Activated CD4-positive, alpha-beta T cell treated with anti-CD3 and anti-CD28 coated beads, Interleukin-2, amount 10 ng/mL, durations not matched to agents 7 days and 5 days (primary cell): ENCODE measurements around the gene DCTPP1. TPM values are rescaled to one million over a fixed set of nuclear protein-coding genes. Genes with fewer than 3 reads are reported as not detected.

Experiments used
- CTCF ChIA-PET: fragments of 350-600 bp; sonication (Branson Sonifier 250); formaldehyde crosslinking; loops from one replicate; lab custom pipeline; 2021; ENCODE audit warnings: antibody characterized with exemption; lab: Charles Lee
- POLR2A ChIA-PET: fragments of 350-600 bp; sonication (Branson Sonifier 250); formaldehyde crosslinking; loops from one replicate; lab custom pipeline; 2021; ENCODE audit warnings: antibody characterized with exemption; lab: Charles Lee
- DNase-seq: peaks from one replicate; pipeline ENCODE4 v3.0.0-alpha.2; 2020
- H3K27ac Mint-ChIP-seq: one replicate; pipeline ENCODE4 v1.8.0; 2021; ENCODE audit warnings: mild to moderate bottlenecking, moderate library complexity, mixed read lengths
- H3K27me3 Mint-ChIP-seq: one replicate; pipeline ENCODE4 v1.8.0; 2021; ENCODE audit warnings: mixed read lengths
- H3K36me3 Mint-ChIP-seq: one replicate; pipeline ENCODE4 v1.8.0; 2021; ENCODE audit warnings: low read depth, mixed read lengths
- H3K4me1 Mint-ChIP-seq: one replicate; pipeline ENCODE4 v1.8.0; 2021; ENCODE audit warnings: mixed read lengths
- H3K4me3 Mint-ChIP-seq: one replicate; pipeline ENCODE4 v1.8.0; 2021; ENCODE audit warnings: mild to moderate bottlenecking, moderate library complexity, mixed read lengths
- H3K9me3 Mint-ChIP-seq: one replicate; pipeline ENCODE4 v1.8.0; 2021; ENCODE audit warnings: mixed read lengths
- total RNA-seq, 2 experiments: library from RNA; stranded (reverse); gene quantifications; one replicate each; pipeline ENCODE4 v1.2.3, GENCODE V29; 2021

Gene DCTPP1
- total RNA-seq, 2 experiments from 2014 or later = 48.4 to 51.4 TPM

GRCh38 chr16:30421010-30421409 lies 8.8 kb downstream of the DCTPP1 start:
- H3K4me3 Mint-ChIP-seq = no peak overlapping the region
- no peaks in the 10 kb centered on the region for H3K9me3 Mint-ChIP-seq
- H3K27ac Mint-ChIP-seq = no peak overlapping the region
- ChIA-PET POLR2A (no interaction called here), CTCF (interaction anchor here (0.6 to 5.5 kb wide), 6 partner anchors 9 to 103 kb away, joined by 3 to 47 read pairs (median 4); partner anchors contain the start of genes DCTPP1 and ZNF771)
- peaks cover 32% of the 10 kb centered on the region for H3K36me3 Mint-ChIP-seq
- DNase-seq = no peak
- H3K27me3 Mint-ChIP-seq = no peaks in the 10 kb centered on the region
- H3K4me1 Mint-ChIP-seq = peaks cover 33% of the 10 kb centered on the region

DNA sequence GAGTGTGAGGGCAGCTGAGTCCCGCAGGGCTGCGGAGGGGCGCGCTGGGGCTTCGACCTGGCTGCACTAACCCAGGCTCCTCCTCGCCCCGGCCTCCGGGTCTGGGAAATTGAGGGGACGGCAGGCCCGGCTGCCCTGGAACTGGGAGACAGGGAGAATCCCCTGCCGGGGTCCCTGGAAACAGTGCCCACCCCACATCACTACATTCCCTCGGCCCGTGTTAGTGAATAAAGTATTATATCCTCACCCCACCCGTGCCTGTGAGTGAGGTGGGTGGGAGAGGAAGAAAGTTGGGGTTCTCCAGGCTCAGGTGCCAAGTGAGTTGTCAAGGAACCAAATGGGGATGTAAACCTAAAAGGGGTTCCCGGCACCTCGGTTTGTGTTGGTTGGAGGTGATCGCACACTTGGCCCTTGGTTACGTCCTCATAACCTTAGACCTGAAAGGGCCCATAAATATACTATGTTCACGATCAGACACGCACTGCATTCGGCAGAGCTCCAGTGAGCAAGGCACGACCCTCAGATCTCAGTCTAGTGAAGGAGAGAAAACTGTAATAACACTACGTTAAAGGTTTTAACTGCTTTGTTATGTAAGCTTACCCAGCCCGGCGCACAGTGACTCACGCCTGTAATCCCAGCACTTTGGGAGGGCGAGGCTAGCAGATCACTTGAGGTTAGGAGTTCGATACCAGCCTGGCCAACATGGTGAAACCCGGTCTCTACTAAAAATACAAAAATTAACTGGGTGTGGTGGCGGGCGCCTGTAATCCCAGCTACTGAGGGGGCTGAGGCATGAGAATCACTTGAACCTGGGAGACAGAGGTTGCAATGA lies 11.3 kb downstream of the DCTPP1 start:
- ChIA-PET CTCF (interaction anchor here (0.6 to 5.5 kb wide), 14 partner anchors 9 to 327 kb away, joined by 3 to 47 read pairs (median 4); partner anchors contain the start of genes DCTPP1 and ZNF771), POLR2A (interaction anchor here (0.5 to 1.5 kb wide), 6 partner anchors 8 to 192 kb away, joined by 3 to 6 read pairs (median 3); partner anchors contain the start of genes DCTPP1, ZNF689 and ZNF747)
- DNase-seq = no peak
- H3K27ac Mint-ChIP-seq = peak overlapping the region; percentile 78
- peak overlapping the region; percentile 59 for H3K4me3 Mint-ChIP-seq
- peaks cover 21% of the 10 kb centered on the region for H3K36me3 Mint-ChIP-seq
- H3K27me3 Mint-ChIP-seq = no peaks in the 10 kb centered on the region
- no peaks in the 10 kb centered on the region for H3K9me3 Mint-ChIP-seq
- H3K4me1 Mint-ChIP-seq = peaks cover 35% of the 10 kb centered on the region

DNA sequence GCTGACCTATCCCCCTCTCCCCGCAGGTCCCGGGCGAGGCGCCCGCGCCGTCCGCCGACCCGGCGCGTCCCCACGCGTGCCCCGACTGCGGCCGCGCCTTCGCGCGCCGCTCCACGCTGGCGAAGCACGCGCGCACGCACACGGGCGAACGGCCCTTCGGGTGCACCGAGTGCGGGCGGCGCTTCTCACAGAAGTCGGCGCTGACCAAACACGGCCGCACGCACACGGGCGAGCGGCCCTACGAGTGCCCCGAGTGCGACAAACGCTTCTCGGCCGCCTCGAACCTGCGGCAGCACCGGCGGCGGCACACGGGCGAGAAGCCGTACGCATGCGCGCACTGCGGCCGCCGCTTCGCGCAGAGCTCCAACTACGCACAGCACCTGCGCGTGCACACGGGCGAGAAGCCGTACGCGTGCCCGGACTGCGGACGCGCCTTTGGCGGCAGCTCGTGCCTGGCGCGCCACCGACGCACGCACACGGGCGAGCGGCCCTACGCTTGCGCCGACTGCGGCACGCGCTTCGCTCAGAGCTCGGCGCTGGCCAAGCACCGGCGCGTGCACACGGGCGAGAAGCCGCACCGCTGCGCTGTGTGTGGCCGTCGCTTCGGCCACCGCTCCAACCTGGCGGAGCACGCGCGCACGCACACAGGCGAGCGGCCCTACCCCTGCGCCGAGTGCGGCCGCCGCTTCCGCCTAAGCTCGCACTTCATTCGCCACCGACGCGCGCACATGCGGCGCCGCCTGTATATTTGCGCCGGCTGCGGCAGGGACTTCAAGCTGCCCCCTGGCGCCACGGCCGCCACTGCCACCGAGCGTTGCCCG lies 12.1 kb downstream of the DCTPP1 start:
- H3K9me3 Mint-ChIP-seq = no peaks in the 10 kb centered on the region
- CTCF ChIA-PET = interaction anchor here (0.6 to 5.5 kb wide), 15 partner anchors 10 to 327 kb away, joined by 3 to 47 read pairs (median 3); partner anchors contain the start of genes DCTPP1 and ZNF771
- peaks cover 17% of the 10 kb centered on the region for H3K36me3 Mint-ChIP-seq
- peak; percentile 90 for DNase-seq
- H3K4me3 Mint-ChIP-seq = peak overlapping the region; percentile 59
- peaks cover 35% of the 10 kb centered on the region for H3K4me1 Mint-ChIP-seq
- H3K27me3 Mint-ChIP-seq = no peaks in the 10 kb centered on the region
- POLR2A ChIA-PET = interaction anchor here (0.5 to 1.5 kb wide), 9 partner anchors 9 to 193 kb away, joined by 3 to 6 read pairs (median 3); partner anchors contain the start of genes DCTPP1, ZNF689 and ZNF747
- H3K27ac Mint-ChIP-seq = peak overlapping the region; percentile 31

GRCh38 chr16:30416624-30417528 lies 13.0 kb downstream of the DCTPP1 start:
- Mint-ChIP-seq H3K4me3 (peak overlapping the region; percentile 31), H3K36me3 (peaks cover 17% of the 10 kb centered on the region), H3K4me1 (peaks cover 39% of the 10 kb centered on the region), H3K27me3 (no peaks in the 10 kb centered on the region), H3K27ac (peak overlapping the region; percentile 6), H3K9me3 (no peaks in the 10 kb centered on the region)
- no peak for DNase-seq
- ChIA-PET CTCF (interaction anchor here (0.8 to 5.5 kb wide), 13 partner anchors 9 to 326 kb away, joined by 3 to 47 read pairs (median 4); partner anchors contain the start of genes DCTPP1 and ZNF771), POLR2A (interaction anchor here (0.6 to 1.5 kb wide), 6 partner anchors 13 to 194 kb away, joined by 3 to 6 read pairs (median 3); partner anchors contain the start of genes DCTPP1 and ZNF689)

DNA sequence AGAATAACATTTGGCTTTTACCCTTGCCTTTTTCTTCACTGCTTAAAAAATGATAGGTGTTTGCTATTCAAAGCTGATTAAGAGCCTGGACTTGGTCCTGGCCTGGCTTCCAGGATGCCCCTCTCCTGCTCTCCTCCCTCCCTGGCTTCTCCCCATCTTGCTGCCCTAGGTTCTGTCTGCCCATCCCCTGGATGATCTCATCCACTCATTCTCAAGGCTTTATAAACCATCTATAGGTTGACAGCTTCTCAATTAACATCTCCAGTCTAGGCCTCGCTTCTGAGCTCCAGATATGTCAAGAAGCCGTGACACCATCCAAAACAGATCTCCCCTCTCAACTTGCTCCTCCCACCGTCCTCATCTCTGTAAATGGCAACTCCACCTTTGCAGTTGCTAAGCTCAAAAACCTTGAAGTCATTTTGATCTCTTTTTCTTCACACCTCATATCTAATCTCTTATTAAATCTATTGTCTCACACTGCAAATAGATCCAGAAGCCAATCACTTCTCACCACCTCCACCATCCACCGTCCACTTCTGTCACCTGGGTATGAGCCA lies 13.7 kb downstream of the DCTPP1 start:
- POLR2A ChIA-PET = no interaction called here
- Mint-ChIP-seq H3K9me3 (no peaks in the 10 kb centered on the region), H3K4me3 (no peak overlapping the region), H3K27me3 (no peaks in the 10 kb centered on the region), H3K36me3 (peaks cover 12% of the 10 kb centered on the region), H3K27ac (no peak overlapping the region), H3K4me1 (peaks cover 37% of the 10 kb centered on the region)
- DNase-seq = no peak
- CTCF ChIA-PET = interaction anchor here (0.6 to 5.5 kb wide), 7 partner anchors 8 to 309 kb away, joined by 3 to 47 read pairs (median 3); partner anchors contain the start of genes ZNF48 and ZNF771

GRCh38 chr16:30414159-30414558 lies 15.7 kb downstream of the DCTPP1 start:
- Mint-ChIP-seq H3K27me3 (no peaks in the 10 kb centered on the region), H3K4me1 (peaks cover 41% of the 10 kb centered on the region), H3K27ac (no peak overlapping the region), H3K36me3 (peaks cover 2% of the 10 kb centered on the region), H3K9me3 (no peaks in the 10 kb centered on the region), H3K4me3 (no peak overlapping the region)
- ChIA-PET CTCF (interaction anchor here (0.6 to 1.3 kb wide), 3 partner anchors 15 to 322 kb away, joined by 3 read pairs; partner anchors contain the start of gene TBX6), POLR2A (no interaction called here)
- DNase-seq = no peak

DNA sequence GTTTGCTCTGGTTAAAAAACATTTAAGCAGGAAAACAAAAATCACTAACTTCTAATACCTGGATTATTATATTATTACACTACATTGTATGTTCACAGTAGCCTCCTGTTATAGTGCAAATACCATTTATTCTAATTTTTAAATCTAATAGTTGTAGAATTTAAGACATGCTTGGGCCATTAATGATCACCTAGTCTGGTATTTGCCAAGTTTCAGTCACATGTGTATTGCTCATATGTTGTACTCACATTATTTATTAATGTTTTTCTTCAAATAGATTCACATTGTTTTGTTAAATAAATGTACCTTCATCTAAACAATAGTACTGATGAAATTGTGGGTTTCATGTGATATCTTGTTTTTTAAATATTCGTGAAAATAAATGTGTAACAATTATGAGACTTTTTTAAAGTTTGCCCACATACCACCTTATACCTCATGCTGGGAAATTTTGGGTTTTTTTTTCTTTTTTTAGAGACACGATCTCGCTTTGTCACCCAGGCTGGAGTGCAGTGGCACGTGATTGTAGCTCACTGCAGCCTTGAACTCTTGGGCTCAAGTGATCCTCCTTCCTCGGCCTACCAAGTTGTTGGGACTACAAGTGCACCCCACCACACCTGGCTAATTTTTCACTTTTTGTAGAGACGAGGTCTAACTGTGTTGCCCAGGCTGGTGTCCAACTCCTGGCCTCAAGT lies 16.6 kb downstream of the DCTPP1 start:
- H3K9me3 Mint-ChIP-seq = no peaks in the 10 kb centered on the region
- no peaks in the 10 kb centered on the region for H3K27me3 Mint-ChIP-seq
- ChIA-PET POLR2A (no interaction called here), CTCF (interaction anchor here (0.9 to 1.3 kb wide), 2 partner anchors 14 to 17 kb away, joined by 3 read pairs; partner anchors contain the start of gene DCTPP1)
- H3K27ac Mint-ChIP-seq = no peak overlapping the region
- peaks cover 2% of the 10 kb centered on the region for H3K36me3 Mint-ChIP-seq
- DNase-seq = no peak
- H3K4me1 Mint-ChIP-seq = peaks cover 40% of the 10 kb centered on the region
- no peak overlapping the region for H3K4me3 Mint-ChIP-seq

- Mint-ChIP-seq H3K27ac (peak overlapping the region; percentile 69), H3K4me1 (peaks cover 31% of the 10 kb centered on the region), H3K9me3 (no peaks in the 10 kb centered on the region), H3K4me3 (peak overlapping the region; percentile 87), H3K36me3 (peaks cover 2% of the 10 kb centered on the region), H3K27me3 (peaks cover under 1% of the 10 kb centered on the region)
- peak; percentile 94 for DNase-seq
- POLR2A ChIA-PET = interaction anchor here (0.6 to 1.0 kb wide), 2 partner anchors 74 to 228 kb away, joined by 3 read pairs; no protein-coding TSS in a partner anchor
- CTCF ChIA-PET = interaction anchor here (0.5 to 4.5 kb wide), 43 partner anchors 8 to 801 kb away, joined by 3 to 47 read pairs (median 4); partner anchors contain the start of genes DCTPP1, SEPTIN1, TBX6 and ZNF48
Measured at GRCh38 chr16:30409125-30410060, 20.4 kb downstream of the DCTPP1 start.

DNA sequence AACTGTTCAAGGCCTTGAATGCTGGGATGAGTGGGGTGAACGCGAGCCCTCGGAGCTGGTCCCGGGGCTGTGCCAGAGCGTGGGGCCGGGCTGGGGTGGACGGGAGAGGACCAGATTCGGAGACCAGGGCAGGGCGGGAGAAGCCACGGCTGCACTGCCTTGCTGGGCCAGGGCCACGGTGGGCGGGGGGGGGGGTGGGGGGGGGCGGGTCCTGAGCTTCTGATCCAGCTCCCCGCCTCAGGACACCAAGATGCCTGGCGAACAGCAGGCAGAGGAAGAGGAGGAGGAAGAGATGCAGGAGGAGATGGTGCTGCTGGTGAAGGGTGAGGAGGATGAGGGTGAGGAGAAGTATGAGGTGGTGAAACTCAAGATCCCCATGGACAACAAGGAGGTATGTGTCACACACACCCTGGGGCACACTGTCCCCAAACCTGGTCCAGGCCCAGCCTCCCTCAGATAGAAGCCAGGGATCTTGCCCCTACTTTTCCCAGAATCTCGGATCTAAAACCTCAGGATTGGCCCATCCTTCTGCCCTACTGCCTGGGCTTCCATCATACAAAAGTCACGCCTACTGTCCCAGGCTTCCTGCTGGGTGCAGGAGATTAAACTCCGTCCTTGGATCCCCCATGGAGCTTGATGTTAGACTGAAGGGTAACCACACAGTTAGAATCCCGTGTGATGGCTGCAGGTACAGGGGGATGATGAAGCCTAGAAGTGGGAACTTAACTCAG lies 21.9 kb downstream of the DCTPP1 start:
- Mint-ChIP-seq H3K27ac (peak overlapping the region; percentile 75), H3K4me1 (peaks cover 31% of the 10 kb centered on the region), H3K9me3 (no peaks in the 10 kb centered on the region), H3K27me3 (peaks cover 6% of the 10 kb centered on the region), H3K4me3 (peak overlapping the region; percentile 87), H3K36me3 (peaks cover 2% of the 10 kb centered on the region)
- no peak for DNase-seq
- POLR2A ChIA-PET = interaction anchor here (1.0 kb wide), 1 partner anchor 73 kb away, joined by 5 read pairs; no protein-coding TSS in a partner anchor
- CTCF ChIA-PET = interaction anchor here (0.5 to 4.5 kb wide), 11 partner anchors 9 to 346 kb away, joined by 3 to 47 read pairs (median 5); partner anchors contain the start of genes DCTPP1, SEPTIN1 and ZNF48
